HG02642 (cell line): Measurements from ENCODE around the gene MRM3.
"Not testable (repeated sequence)": the region's sequence is repeated elsewhere in the genome, so short reads cannot be mapped to it uniquely, and the experiment has no call there.

Source experiments
- ATAC-seq: cut with Tn5 transposase; IDR thresholded peaks from one replicate; pipeline ENCODE4 v1.9.1; 2021; ENCODE audit warnings: mild to moderate bottlenecking; ENCODE audit not compliant: unreplicated experiment, poor library complexity

The MRM3 gene

GRCh38 chr17:753418-753817 is 28.7 kb upstream of the MRM3 start:
- no peak for ATAC-seq

- not testable (repeated sequence) for ATAC-seq
These were observed 26.7 kb upstream of the MRM3 start for GRCh38 chr17:755319-755961.

- ATAC-seq: not testable (repeated sequence)
These were observed 26.1 kb upstream of the MRM3 start for GRCh38 chr17:756010-756567.

- no peak for ATAC-seq
These were observed 22.2 kb upstream of the MRM3 start for GRCh38 chr17:759964-760363.

GRCh38 chr17:760371-760770 is 21.8 kb upstream of the MRM3 start:
- no peak for ATAC-seq

- no peak for ATAC-seq
These were observed 15.1 kb upstream of the MRM3 start for GRCh38 chr17:767076-767475.

- no peak for ATAC-seq
These were observed 9.1 kb upstream of the MRM3 start for GRCh38 chr17:773016-773415.

GRCh38 chr17:773467-774312 is 8.5 kb upstream of the MRM3 start:
- no peak for ATAC-seq

- ATAC-seq: no peak
These were observed 7.9 kb upstream of the MRM3 start for GRCh38 chr17:774313-774584.

GRCh38 chr17:778096-778495 is 4.1 kb upstream of the MRM3 start:
- no peak for ATAC-seq

- ATAC-seq: no peak
These were observed 2.0 kb downstream of the MRM3 start for GRCh38 chr17:784143-784542.

GRCh38 chr17:785901-786300 is 3.7 kb downstream of the MRM3 start:
- not testable (repeated sequence) for ATAC-seq

GRCh38 chr17:787641-788221 is 5.6 kb downstream of the MRM3 start:
- no peak for ATAC-seq

GRCh38 chr17:788551-788950 is 6.4 kb downstream of the MRM3 start:
- no peak for ATAC-seq

GRCh38 chr17:789160-789840 is 7.1 kb downstream of the MRM3 start:
- ATAC-seq: no peak

- not testable (repeated sequence) for ATAC-seq
These were observed 8.0 kb downstream of the MRM3 start for GRCh38 chr17:789931-790873.

GRCh38 chr17:790874-791247 is 8.7 kb downstream of the MRM3 start:
- not testable (repeated sequence) for ATAC-seq

- ATAC-seq: no peak
These were observed 9.7 kb downstream of the MRM3 start for GRCh38 chr17:791829-792228.

- no peak for ATAC-seq
These were observed 10.1 kb downstream of the MRM3 start for GRCh38 chr17:792277-792676.

GRCh38 chr17:794876-795275 is 12.7 kb downstream of the MRM3 start:
- ATAC-seq: no peak
